ENCODE measurements around the gene MRPS7. TPM values are rescaled to one million over a fixed set of nuclear protein-coding genes. Genes with fewer than 3 reads are reported as not detected.

The MRPS7 gene
- total RNA-seq, 1 experiment from 2014 or later = 93.7 TPM

- H3T11ph ChIP-seq (ENCODE audit: low read length) = no peak overlapping the region
- H2AFZ ChIP-seq (ENCODE audit: low read length) = no peak overlapping the region
- no peak overlapping the region for H4K5ac ChIP-seq (ENCODE audit: insufficient read length, low read depth, low read length)
- H4K91ac ChIP-seq (ENCODE audit: insufficient read length, low read depth, low read length) = no peak overlapping the region
- Mint-ChIP-seq H3K4me1 (peaks cover 8 to 10% of the 10 kb centered on the region in 2 experiments), H3K36me3 (ENCODE audit: insufficient read depth in 1 of 3, low read depth in 3 of 3) (peaks cover 2 to 25% (median 23%) of the 10 kb centered on the region in 3 experiments; a peak in 6 of 7 replicates), H3K9me3 (no peaks in the 10 kb centered on the region), H3K4me3 (no peak overlapping the region), H3K27me3 (ENCODE audit: low read depth) (no peaks in the 10 kb centered on the region; the same call in 1 of the 2 replicates), H3K27ac (peak overlapping the region in 1 of 3 experiments; percentile 31; a peak in 2 of 7 replicates)
- H2BK5ac ChIP-seq (ENCODE audit: insufficient read length, low read length) = no peak overlapping the region
- no peak for DNase-seq
- H3K27ac ChIP-seq (ENCODE audit: insufficient read length, low read depth, low read length) = no peak overlapping the region
- H2BK12ac ChIP-seq (ENCODE audit: insufficient read length, low read depth, low read length) = no peak overlapping the region
- H3K27me3 ChIP-seq (ENCODE audit: insufficient read depth, low read length) = no peaks in the 10 kb centered on the region
- H3K18ac ChIP-seq (ENCODE audit: insufficient read length, low read depth, low read length) = no peak overlapping the region
- H3K56ac ChIP-seq (ENCODE audit: insufficient read length, low read depth, low read length) = no peak overlapping the region
- no peak overlapping the region for H3K23ac ChIP-seq (ENCODE audit: insufficient read length, low read depth, low read length)
- WGBS (ENCODE audit: extremely low coverage, insufficient read length, low lambda C conversion rate) = no CpG with 5 or more reads among the region's 7 CpGs
- H2BK15ac ChIP-seq (ENCODE audit: low read depth, low read length) = no peak overlapping the region
- H2AK5ac ChIP-seq (ENCODE audit: insufficient read length, low read length) = no peak overlapping the region
- TF ChIP-seq CTCF (conservative IDR thresholded peaks at IDR 0.05) = no peak
- H3K79me2 ChIP-seq (ENCODE audit: insufficient read depth, low read length) = no peaks in the 10 kb centered on the region
- no peak overlapping the region for H3K14ac ChIP-seq (ENCODE audit: insufficient read depth, low read length)
- H3K4ac ChIP-seq (ENCODE audit: low read depth, low read length) = no peak overlapping the region
- H3K4me1 ChIP-seq (ENCODE audit: insufficient read depth, low read length) = 0 out of 2 replicates have a peak, but pooled peaks cover 2% of the 10 kb centered on the region
- no peak overlapping the region for H4K8ac ChIP-seq (replicated peaks; ENCODE audit: insufficient read length, low read depth, low read length)
- no peaks in the 10 kb centered on the region for H3K79me1 ChIP-seq (ENCODE audit: insufficient read depth, low read depth, low read length, poor library complexity, severe bottlenecking)
- H2BK120ac ChIP-seq (ENCODE audit: low read depth, low read length, poor library complexity, severe bottlenecking) = no peak overlapping the region
- no peak overlapping the region for H3K9ac ChIP-seq (ENCODE audit: extremely low read depth, insufficient read length, low read length)
- H3K9me3 ChIP-seq (ENCODE audit: control insufficient read depth, low read depth, low read length) = no peaks in the 10 kb centered on the region
- H3K4me2 ChIP-seq (ENCODE audit: insufficient read depth, insufficient read length, low read length) = no peak overlapping the region
- peaks cover 22% of the 10 kb centered on the region for H3K23me2 ChIP-seq (ENCODE audit: insufficient read length, low read depth, low read length, poor library complexity, severe bottlenecking)
- H4K20me1 ChIP-seq (ENCODE audit: control insufficient read depth, insufficient read depth, insufficient read length) = no peaks in the 10 kb centered on the region
- no peak overlapping the region for H2BK20ac ChIP-seq (ENCODE audit: low read depth, low read length, poor library complexity, severe bottlenecking)
These were observed 12.5 kb downstream of the MRPS7 start for GRCh38 chr17:75273977-75274708.
